NCI-H1105 treated with DMSO at 0.1 percent for 48 hours (cell line): Measurements from ENCODE around the gene ECSIT.
"Not testable (repeated sequence)": the region's sequence is repeated elsewhere in the genome, so short reads cannot be mapped to it uniquely, and the experiment has no call there.

Experiments
- DNase-seq: peaks from one replicate; lab custom pipeline; 2025; lab: John Stamatoyannopoulos, UW

Gene ECSIT, protein sequence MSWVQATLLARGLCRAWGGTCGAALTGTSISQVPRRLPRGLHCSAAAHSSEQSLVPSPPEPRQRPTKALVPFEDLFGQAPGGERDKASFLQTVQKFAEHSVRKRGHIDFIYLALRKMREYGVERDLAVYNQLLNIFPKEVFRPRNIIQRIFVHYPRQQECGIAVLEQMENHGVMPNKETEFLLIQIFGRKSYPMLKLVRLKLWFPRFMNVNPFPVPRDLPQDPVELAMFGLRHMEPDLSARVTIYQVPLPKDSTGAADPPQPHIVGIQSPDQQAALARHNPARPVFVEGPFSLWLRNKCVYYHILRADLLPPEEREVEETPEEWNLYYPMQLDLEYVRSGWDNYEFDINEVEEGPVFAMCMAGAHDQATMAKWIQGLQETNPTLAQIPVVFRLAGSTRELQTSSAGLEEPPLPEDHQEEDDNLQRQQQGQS

DNA sequence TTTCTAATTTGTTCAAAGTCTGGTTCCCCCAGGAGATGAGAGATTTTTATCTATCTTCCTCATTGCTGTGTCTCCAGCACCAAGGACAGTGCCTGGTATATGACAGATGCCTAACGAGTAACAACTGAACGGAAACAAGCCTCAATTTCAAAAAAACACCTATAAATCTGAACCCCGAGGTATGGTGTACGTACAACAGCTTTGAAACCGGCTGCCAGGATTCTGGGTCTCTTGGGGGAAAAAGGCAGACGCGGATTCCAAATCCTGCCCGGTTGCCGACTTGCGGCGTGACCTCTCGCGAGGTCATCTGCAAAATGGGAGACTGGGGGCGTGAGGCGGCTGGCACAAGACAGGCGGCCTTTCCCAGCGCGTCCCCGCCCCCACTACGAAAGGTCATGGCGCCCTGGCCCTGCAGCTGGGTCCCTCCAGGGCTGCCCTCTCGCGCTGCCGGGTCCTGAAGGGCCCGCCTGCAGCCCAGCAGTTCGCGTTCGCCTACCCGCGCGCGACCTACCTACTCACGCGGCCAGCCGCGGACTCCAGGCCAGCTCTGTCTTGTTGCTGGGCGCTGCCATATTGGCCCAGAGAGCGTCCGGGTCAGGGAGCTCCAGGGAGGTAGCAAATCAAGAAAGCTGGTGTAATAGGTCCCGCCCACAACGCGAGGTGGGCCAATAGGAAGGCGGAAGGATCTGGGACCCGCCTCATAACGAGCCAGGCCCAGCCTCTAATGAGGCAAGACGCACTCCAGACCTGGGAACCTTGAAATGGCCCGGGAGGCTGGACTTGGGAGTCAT lies at the start of gene ECSIT:
ECSIT (minus strand) TSS at position 584 of the 791 bp plus-strand sequence. CDS start 9,964 bp downstream, outside the sequence.
- DNase-seq, result peak; percentile 96

DNA sequence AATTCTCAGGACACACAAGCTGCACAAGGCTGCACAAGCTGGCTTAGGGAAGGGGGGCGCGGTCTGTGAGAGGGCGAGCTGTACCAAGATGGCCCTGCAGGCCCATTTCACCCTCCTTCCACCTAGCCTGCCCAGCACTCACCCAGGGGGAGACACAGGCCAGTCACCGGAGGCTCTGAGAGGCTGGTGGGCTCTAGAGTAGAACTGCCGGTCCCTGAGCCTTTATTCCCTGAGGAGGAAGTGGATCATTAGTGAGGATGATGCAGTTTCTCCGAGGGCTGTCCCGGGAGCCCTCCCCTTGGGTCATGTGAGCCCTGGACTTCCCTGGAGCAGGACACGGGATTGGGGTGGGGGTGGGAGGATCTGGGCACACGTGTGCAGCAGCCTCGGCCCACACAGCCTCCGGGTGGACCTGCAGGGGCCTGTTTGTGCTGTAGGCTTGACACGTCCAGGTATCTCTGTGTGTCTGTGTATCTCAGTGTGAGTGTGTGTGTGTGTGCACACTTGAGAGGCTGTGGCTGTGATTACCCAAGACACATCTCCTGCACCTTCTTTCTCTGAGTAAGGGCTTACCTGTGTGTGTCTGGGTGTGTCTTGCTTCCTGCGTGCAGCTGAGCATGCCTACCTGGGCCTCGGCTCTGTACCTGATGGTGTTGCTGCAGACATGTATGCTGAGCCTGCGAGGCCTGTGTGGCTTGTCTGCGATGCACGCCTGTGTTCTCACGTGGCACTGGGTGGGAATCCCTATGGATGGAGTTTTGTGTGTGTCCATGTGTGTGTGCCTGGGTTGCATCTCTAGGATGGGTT lies 48.7 kb upstream of the ECSIT start, which contains the start of gene ACP5:
ACP5 (minus strand) TSS at position 195 of the 807 bp plus-strand sequence. CDS start 328 bp downstream, outside the sequence.
- no peak for DNase-seq

DNA sequence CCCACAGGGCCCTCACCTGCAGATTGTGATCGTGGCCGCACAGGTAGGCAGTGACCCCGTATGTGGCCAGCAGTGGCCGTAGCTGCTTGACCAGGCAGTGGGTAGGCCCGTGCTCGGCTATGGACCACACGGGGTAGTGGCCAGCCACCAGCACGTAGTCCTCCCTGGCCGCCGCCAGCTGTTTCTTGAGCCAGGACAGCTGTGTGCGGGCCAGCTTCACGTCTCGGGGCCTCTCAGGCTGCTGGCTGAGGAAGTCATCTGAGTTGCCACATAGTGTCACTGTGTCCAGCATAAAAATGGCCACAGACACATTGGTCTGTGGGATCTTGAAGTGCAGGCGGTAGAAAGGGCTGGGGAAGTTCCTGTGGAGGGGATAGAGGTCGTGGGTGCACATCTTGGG lies 47.3 kb upstream of the ECSIT start:
- no peak for DNase-seq

DNA sequence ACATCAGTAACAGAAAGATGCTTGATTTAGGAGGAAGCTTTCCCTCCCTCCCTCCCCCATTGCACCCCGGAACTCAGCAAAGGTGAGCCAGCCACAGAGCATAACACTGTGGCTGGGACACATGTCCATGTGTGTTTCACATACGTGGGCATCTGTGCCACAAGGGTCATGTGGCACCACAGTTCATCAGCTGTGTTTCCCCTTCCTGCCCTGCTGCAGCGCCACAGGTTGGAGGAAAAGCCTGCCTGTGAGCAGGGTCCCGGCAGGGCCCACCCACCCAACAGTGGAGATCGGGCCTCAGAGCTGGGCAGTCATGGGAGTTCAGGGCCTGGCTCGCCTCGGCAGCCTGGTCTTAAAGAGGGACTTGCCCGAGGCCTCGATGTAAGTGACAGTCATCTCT lies 45.8 kb upstream of the ECSIT start:
- DNase-seq, result no peak

DNA sequence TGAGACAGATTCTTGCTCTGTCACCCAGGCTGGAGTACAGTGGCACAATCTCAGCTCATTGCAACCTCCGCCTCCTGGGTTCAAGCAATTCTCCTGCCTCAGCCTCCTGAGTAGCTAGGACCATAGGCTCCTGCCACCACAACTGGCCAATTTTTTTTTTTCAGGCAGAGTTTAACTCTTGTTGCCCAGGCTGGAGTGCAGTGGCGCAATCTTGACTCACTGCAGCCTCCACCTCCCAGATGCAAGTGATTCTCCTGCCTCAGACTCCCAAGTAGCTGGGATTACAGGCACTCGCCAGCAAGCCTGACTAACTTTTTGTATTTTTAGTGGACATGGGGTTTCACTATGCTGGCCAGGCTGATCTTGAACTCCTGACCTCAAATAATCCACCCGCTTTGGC lies 44.8 kb upstream of the ECSIT start:
- not testable (repeated sequence) for DNase-seq

DNA sequence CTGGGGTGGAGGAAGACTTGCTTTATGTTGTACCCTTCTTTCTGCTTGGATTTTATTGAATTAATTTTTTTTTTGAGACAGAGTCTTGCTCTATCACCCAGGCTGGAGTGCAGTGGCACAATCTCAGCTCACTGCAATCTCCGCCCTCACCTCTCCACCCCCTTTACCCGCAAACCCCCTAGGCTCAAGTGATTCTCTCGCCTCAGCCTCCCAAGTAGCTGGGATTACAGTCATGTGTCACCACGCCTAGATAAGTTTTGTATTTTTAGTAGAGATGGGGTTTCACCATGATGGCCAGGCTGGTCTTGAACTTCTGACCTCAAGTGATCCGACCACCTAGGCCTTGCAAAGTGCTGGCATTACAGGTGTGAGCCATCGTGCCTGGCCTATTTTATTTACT lies 44.4 kb upstream of the ECSIT start:
- not testable (repeated sequence) for DNase-seq

DNA sequence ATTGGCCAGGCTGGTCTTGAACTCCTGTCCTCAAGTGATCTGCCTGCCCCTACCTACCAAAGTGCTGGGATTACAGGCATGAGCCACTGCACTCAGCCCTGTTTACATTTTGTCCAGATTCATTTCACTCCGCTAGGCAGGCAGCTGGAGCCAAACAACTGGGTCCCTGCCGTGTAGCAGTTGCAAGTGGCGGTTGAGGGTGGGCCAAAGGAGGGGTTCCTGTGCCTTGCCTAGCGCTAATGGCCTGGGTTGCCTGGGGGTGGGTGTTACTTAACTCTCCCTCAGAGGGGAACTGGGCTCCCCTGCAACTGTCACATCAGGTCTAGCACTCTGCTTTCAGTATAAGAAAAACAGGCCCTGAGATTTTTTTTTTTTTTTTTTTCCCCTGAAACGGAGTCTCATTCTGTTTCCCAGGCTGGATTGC lies 41.1 kb upstream of the ECSIT start:
- DNase-seq, result peak; percentile 11

DNA sequence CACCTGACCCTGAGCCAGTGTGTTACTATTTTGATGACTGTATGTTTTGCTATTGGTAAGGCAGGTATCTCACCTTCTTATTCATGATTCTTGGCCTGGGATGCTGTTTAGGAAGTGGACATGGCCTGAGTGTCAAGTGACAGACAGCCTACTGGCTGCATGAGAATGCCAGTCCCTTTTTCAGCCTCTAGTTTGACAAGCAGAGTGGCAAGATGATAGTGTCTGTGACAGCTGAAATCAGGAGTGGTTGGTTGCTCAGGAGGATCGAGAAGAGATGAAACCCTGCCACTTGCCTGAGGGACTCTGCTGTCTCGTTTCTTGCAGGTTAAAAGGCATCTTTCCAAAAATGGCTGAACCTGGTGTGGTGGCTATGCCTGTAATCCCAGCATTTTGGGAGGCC lies 37.2 kb upstream of the ECSIT start:
- no peak for DNase-seq

DNA sequence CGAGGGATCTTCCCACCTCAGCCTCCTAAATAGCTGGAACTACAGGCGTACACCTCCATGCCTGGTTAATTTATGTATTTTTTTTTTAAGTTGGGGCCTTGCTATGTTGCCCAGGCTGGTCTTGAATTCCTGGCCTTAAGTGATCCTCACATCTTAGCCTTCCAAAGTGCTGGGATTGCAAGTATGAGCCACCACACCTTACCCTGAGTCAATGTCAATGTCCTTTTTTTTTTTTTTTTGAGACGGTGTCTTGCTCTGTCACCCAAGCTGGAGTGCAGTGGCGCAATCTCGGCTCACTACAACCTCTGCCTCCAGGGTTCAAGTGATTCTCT lies 36.7 kb upstream of the ECSIT start:
- DNase-seq, result not testable (repeated sequence)

DNA sequence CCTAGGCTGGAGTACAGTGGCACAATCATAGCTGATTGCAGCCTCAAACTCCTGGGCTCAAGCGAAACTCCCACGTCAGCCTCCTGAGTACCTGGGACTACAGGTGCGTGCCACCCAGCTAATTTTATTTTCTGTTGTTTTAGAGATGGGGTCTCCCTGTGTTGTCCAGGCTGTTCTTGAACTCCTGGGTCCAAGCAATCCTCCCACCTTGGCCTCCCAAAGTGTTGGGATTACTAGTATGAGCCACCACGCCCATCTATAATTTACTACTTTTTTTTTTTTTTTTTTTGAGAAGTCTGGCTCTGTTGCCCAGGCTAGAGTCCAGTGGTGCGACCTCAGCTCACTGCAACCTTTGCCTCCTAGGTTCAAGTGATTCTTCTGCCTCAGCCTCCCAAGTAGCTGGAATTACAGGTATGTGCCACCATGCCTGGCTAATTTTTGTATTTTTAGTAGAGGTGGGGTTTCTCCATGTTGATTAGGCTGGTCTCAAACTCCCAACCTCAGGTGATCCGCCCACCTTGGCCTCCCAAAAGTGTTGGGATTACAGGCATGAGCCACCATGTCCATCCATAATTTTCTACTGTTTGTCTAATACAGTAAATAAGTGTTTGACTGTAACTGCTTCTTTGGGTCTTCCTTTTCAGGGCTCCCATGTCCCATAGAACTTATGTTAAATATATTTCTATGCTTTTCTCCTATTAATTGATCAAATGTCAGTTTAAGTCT lies 35.3 kb upstream of the ECSIT start:
- DNase-seq, result not testable (repeated sequence)

DNA sequence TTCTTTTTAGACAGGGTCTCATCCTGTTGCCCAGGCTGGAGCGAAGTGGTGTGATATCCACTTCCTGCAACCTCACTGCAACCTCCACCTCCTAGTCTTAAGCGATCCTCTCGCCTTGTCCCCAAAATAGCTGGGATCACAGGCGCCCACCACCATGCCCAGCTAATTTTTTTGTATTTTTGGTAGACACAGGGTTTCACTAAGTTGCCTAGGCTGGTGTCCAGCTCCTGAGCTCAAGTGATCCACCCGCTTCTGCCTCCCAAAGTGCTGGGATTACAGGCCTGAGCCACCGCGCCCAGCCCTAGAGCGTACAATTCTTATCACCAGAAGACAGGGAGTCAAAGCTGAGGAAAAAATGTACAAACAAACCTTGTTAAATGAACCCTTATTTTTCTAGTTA lies 34.6 kb upstream of the ECSIT start:
- DNase-seq, result no peak

DNA sequence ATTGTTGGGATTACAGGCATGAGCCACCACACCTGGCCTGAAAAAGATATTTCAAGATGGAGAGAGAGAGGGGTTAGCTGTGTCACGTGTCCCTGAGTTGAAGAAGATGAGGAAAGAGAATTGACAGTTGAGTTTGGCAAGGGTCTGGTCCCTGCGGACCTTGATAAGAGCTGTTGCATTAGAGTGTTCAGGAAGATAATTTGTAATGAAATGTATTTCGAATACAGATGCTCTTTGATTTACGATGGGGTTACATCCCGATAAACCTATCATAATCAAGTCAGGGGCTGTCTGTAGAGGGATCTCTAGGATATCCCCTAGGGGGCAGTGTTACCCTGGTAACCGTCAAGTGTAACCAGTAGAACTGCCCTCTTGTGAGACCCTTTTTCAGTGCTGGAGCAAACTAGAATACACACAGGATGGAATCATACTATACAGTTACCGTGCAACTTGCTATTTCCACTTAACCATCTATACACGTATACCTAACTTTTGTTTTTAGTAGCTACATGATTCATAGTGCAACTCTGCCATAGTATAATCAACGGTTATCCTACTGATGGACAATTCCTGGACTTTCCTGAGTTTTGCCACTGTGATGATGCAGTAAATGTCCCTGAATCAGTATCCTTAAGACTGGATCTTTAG lies 31.6 kb upstream of the ECSIT start:
- DNase-seq, result peak; percentile 76

DNA sequence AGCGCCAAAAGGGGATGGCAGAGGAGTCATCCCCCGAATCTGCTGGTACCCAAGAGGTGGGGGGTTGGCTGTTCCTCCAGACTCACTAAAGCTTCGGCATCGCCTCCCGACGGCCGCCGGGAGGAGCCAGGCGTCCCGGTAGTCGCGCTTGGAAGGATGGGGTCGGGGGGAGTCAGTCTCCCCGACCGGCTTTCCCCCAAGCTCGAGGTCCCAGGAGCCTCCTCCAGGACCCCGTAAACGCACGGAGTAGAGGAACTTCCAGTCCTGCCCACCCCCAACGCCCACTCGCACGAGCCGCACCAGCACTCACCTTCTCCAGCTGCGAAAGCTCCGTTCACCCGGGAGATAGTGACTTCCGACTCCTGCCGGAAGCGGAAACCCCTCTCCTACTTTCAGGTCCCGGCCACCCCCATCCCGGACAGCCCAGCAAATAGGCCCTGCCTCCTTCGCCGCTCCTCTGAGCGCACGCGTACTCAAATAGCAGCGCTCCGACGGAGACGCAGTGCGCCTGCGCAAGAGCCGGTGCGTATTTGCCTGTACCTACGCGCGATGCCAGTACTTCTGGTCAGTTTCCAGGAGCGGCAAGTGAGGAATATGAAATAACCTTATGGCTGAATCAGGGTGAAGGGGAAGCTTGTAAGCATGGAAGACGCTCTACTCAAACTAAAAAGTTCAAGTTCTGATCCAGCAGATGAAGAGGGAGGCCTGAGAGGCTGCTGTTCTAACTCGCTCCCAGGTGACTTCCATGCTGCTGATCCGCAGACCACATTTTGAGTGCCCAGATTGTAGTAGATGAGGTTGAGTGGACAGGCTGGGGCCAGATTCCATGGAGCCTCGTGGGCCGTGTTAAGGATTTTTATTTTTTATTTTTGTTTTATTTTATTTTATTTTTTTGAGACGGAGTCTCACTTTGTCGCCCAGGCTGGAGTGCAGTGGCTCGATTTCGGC lies 30.2 kb upstream of the ECSIT start, which contains the start of gene ELOF1:
ELOF1 (minus strand) TSS at position 350 of the 948 bp plus-strand sequence. CDS start 4,883 bp downstream, outside the sequence.
- DNase-seq, result peak; percentile 97

DNA sequence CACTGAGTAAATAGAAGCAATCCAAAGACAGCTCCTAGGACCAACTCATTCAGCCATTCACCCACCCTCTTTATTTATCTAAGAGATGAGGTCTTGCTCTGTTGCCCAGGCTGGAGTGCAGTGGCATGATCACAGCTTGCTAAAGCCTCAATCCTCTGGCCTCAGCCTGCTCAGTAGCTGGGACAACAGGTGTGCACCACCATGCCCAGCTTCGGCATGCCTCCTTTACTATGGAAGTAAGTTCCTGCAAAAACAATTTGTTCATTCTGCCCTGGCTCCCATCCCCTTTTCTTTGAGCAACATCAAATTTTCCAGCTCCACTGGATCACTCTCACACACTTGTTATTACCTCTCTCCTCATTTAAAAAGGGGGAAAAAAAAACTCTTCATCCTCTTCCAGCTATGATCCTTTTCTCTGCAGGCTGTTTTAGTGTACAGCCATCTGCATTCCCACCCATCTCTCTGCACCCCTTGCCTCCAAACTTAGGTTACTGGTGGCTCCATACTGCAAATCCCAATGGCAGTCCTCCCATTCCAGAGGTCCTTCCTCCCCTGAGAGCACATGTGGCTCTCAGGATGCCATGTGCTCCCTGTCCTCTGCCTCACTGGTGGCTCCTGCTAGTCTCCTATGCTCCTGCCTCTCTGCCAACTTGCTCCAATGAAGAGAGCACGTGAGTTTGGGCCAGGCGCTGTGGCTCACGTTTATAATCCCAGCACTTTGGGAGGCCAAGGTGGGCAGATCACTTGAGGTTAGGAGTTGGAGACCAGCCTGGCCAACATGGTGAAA lies 27.9 kb upstream of the ECSIT start:
- DNase-seq, result no peak

DNA sequence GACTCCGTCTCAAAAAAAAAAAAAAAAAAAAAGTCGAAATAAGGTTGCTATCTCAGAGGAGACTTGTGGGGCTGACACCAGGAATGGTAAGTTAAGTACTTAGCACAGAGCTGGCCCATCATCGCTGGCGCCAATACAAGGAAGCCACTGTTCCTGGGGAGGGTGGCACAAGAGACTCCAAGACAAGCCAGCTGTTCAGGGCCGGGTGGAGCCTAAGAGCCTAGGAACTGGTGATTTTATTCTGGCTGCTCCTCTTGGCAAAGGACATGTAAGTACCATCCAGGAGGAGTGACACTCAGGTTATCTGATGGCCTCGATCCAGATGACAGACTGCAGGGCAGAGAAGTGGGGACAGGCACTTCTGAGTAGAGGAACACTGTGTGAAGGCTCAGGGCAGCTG lies 26.3 kb upstream of the ECSIT start:
- DNase-seq, result no peak

DNA sequence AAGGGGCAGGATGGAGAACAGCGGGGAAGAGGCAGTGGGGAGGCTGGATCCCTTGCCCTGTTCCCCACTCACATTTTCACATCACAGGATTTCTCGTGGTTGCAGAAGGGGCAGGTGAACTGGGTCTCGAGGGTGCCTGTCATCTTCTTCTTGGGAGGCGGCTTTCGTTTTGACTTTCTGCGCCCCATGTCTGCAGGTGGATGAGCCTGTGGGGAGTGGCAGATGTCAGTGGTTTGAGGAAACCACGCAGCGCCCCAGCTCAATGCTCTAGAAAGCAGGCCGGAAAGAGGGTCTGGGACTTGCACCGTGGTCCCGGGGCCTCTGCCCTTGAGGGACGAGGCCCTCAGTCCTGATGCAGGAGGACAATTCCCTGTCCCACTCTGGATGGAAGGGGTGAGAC lies 25.2 kb upstream of the ECSIT start:
- DNase-seq, result no peak

DNA sequence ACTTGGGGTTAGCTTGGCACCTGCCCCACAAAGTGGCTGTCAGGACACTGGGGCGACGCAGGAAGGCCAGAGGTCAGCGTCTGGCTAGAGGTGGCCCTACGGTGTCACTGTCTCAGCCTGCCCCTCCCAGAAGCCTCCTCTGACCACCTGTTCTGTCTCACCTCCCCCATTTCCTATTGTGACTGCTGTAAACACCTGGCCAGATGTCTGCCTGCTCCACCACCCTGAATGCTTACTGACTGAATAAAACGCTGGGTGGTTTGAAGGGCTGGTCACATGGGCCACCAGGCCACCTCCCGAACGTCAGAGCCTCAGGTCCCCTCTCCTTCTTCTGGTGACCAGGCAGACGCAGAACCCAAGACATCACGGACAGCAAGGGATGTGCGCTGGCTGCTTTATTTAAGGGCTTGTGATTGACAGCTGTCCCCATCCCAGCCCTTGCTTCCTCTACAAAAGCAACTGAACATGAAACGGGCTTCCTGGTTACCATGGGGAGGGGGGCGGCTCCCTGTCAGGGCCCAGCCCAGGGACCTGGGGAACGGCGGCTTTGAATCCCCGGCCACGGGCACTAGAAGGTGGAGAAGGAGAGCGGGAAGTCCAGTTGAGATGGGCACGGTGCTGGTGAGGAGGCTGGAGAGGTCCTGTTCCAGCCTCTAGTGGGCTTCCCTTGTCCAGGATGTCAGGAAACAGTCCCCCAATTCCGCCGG lies 23.9 kb upstream of the ECSIT start:
- no peak for DNase-seq

DNA sequence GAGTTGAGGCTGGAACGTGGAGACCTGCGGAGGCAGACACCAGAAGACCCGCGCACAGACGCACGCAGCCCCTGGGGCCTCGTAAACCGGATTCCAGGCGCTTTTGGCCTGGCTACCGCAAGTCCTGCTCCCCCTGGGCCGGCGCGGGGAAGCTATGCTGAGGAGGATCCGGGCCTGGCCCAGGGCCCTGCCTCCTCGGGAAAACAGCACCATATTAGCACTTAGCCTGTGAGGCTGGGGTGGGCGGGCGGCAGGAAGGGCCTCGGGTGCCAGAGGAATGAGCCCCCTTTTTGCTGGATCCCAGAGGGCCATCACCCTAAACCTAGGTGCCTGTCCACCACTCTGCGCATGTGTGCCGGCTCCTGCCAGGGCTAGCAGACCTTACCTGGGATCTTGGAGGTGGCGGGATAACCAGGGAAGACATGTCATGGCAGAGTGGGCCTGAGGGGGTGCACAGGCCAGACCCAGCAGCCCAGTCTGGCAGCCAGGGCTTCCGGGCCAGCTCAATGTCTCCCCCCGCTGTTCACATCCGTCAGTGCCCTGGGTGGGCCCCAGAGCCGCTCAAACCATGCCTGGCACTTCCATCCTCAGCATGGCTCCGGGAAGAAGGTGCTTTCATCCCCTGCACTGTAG lies 22.8 kb upstream of the ECSIT start:
- DNase-seq, result no peak
